Upper lobe of left lung (tissue), 6 donors: Measurements from ENCODE around the gene TTC28. TPM values are rescaled to one million over a fixed set of nuclear protein-coding genes. Genes with fewer than 3 reads are reported as not detected.

Experiments used
- ATAC-seq, 2 donors: fragments of 200-7000 bp; cut with Tn5 transposase; one replicate each; pipeline ENCODE4 v1.9.1; 2022; ENCODE audit warnings: mild to moderate bottlenecking in 2 of 2, moderate library complexity in 2 of 2; ENCODE audit not compliant: low FRiP score in 2 of 2
- DNase-seq, 2 donors: peaks; one replicate each; pipeline ENCODE4 v3.0.0-alpha.2; 2019 to 2020
- H3K27ac ChIP-seq, 4 donors: fragments of 200-600 bp; sonication (generic); one replicate each; pipeline ENCODE4 v1.5.1; 2016 to 2019
- H3K27me3 ChIP-seq, 4 donors: fragments of 200-600 bp; sonication (generic); one replicate each; pipeline ENCODE4 v1.5.1; 2017 to 2019
- H3K36me3 ChIP-seq, 4 donors: fragments of 200-600 bp; sonication (generic); one replicate each; pipeline ENCODE4 v1.5.1; 2016 to 2019
- H3K4me1 ChIP-seq, 4 donors: fragments of 200-600 bp; sonication (generic); one replicate each; pipeline ENCODE4 v1.5.1; 2018 to 2019
- H3K4me3 ChIP-seq, 4 donors: fragments of 200-600 bp; sonication (generic); one replicate each; pipeline ENCODE4 v1.5.1; 2017 to 2019; ENCODE audit warnings: mild to moderate bottlenecking in 2 of 4, moderate library complexity in 1 of 4
- H3K9me3 ChIP-seq, 4 donors: fragments of 200-600 bp; sonication (generic); one replicate each; pipeline ENCODE4 v1.5.1; 2018 to 2019
- CTCF ChIP-seq, 6 experiments: fragments of 450-650 bp in 4 of 6; fragments of 200-600 bp in 2 of 6; sonication (generic) in 2 of 6; IDR thresholded peaks; one replicate each; pipeline ENCODE4 v1.5.1; 2016 to 2019; ENCODE audit warnings: antibody characterized with exemption in 6 of 6
- EP300 ChIP-seq, 4 donors: sonication (generic); formaldehyde crosslinking; IDR thresholded peaks; one replicate each; pipeline ENCODE4 v1.5.1; 2017; ENCODE audit warnings: antibody characterized with exemption in 4 of 4, control low read depth in 2 of 4
- POLR2A ChIP-seq, 4 donors: fragments of 450-650 bp; IDR thresholded peaks; one replicate each; pipeline ENCODE4 v1.5.1; 2016 to 2017; ENCODE audit warnings: antibody characterized with exemption in 4 of 4, mild to moderate bottlenecking in 2 of 4
- POLR2AphosphoS5 ChIP-seq, 2 donors: sonication (generic); formaldehyde crosslinking; IDR thresholded peaks; one replicate each; pipeline ENCODE4 v1.5.1; 2017; ENCODE audit warnings: antibody characterized with exemption in 2 of 2
- WGBS, 2 donors: methylation state at CpG; one replicate each; pipeline ENCODE4 v1.1.5; 2017 to 2018; 5-methylcytosine and 5-hydroxymethylcytosine counted together
- total RNA-seq, 6 donors: library from RNA; depleted of rRNA in 4 of 6; stranded (reverse); fragments of >200 nt in 4 of 6; gene quantifications; one replicate each; pipeline versions ENCODE4 v1.1.0 to v1.2.1, GENCODE V29; 2016 to 2021
- donor health status: DM: no; HTN: no; CAD: no; lungs with moderate emphysema.
- donor health status: DM: no; HTN: yes; CAD: no; lungs with severe emphysema.

TTC28 gene
- total RNA-seq, 6 donors from 2014 or later, result 30.1 to 69.4 (median 41.4) TPM

- Histone ChIP-seq H3K4me3 (no peak overlapping the region), H3K4me1 (peaks cover 0 to 9% (median 1%) of the 10 kb centered on the region in 4 donors), H3K9me3 (no peaks in the 10 kb centered on the region), H3K36me3 (no peaks in the 10 kb centered on the region), H3K27ac (no peak overlapping the region), H3K27me3 (no peaks in the 10 kb centered on the region)
- DNase-seq (no peak), ATAC-seq (no peak)
- no peak for TF ChIP-seq POLR2A (IDR thresholded peaks at IDR 0.05)
- no peak for TF ChIP-seq EP300 (IDR thresholded peaks at IDR 0.05)
- TF ChIP-seq POLR2AphosphoS5 (IDR thresholded peaks at IDR 0.05), result no peak
- no peak for TF ChIP-seq CTCF (IDR thresholded peaks at IDR 0.05)
Measured at GRCh38 chr22:28341001-28341400, 338.6 kb downstream of the TTC28 start.

- no peak for DNase-seq
- TF ChIP-seq CTCF (IDR thresholded peaks at IDR 0.05) (no peak), EP300 (IDR thresholded peaks at IDR 0.05) (no peak), POLR2AphosphoS5 (IDR thresholded peaks at IDR 0.05) (no peak), POLR2A (IDR thresholded peaks at IDR 0.05) (no peak)
- Histone ChIP-seq H3K4me3 (no peak overlapping the region), H3K27me3 (no peaks in the 10 kb centered on the region), H3K27ac (no peak overlapping the region), H3K36me3 (no peaks in the 10 kb centered on the region), H3K4me1 (peaks cover 0 to 17% (median 3%) of the 10 kb centered on the region in 4 donors), H3K9me3 (no peaks in the 10 kb centered on the region)
- no peak for ATAC-seq
- 50 to 58% methylated on average over 1 of the region's 1 CpG for WGBS, 2 donors
Measured at GRCh38 chr22:28333088-28333487, 346.6 kb downstream of the TTC28 start.

GRCh38 chr22:28332410-28332809 is 347.2 kb downstream of the TTC28 start:
- WGBS, 2 donors, result 18 to 40% methylated on average over 1 of the region's 1 CpG
- no peak for DNase-seq
- no peak for ATAC-seq
- H3K27ac ChIP-seq, result no peak overlapping the region
- peaks cover 0 to 17% (median 3%) of the 10 kb centered on the region in 4 donors for H3K4me1 ChIP-seq
- no peak for TF ChIP-seq EP300 (IDR thresholded peaks at IDR 0.05)
- no peaks in the 10 kb centered on the region for H3K9me3 ChIP-seq
- no peaks in the 10 kb centered on the region for H3K27me3 ChIP-seq
- H3K4me3 ChIP-seq, result no peak overlapping the region
- H3K36me3 ChIP-seq, result no peaks in the 10 kb centered on the region

GRCh38 chr22:28331695-28332094 is 347.9 kb downstream of the TTC28 start:
- H3K4me3 ChIP-seq, result no peak overlapping the region
- H3K27me3 ChIP-seq, result no peaks in the 10 kb centered on the region
- ATAC-seq, result no peak

GRCh38 chr22:28329186-28330073 is 350.2 kb downstream of the TTC28 start:
- no peak overlapping the region for H3K4me3 ChIP-seq
- no peaks in the 10 kb centered on the region for H3K36me3 ChIP-seq
- DNase-seq (no peak), ATAC-seq (peak in 1 of 2 donors; percentile 40)
- H3K9me3 ChIP-seq, result no peaks in the 10 kb centered on the region
- no peak overlapping the region for H3K27ac ChIP-seq
- no peaks in the 10 kb centered on the region for H3K27me3 ChIP-seq
- TF ChIP-seq CTCF (IDR thresholded peaks at IDR 0.05), result no peak
- TF ChIP-seq POLR2A (IDR thresholded peaks at IDR 0.05), result no peak
- TF ChIP-seq EP300 (IDR thresholded peaks at IDR 0.05), result no peak
- TF ChIP-seq POLR2AphosphoS5 (IDR thresholded peaks at IDR 0.05), result no peak
- WGBS, 2 donors, result 57 to 67% methylated on average over 3 of the region's 3 CpGs
- H3K4me1 ChIP-seq, result peaks cover 0 to 17% (median 3%) of the 10 kb centered on the region in 4 donors

More at GRCh38 chr22:28331695-28332094, 347.9 kb downstream of the TTC28 start:
- Histone ChIP-seq H3K27ac (no peak overlapping the region), H3K9me3 (no peaks in the 10 kb centered on the region), H3K4me1 (peaks cover 0 to 17% (median 3%) of the 10 kb centered on the region in 4 donors), H3K36me3 (no peaks in the 10 kb centered on the region)
- TF ChIP-seq EP300 (IDR thresholded peaks at IDR 0.05) (no peak), POLR2AphosphoS5 (IDR thresholded peaks at IDR 0.05) (no peak), POLR2A (IDR thresholded peaks at IDR 0.05) (no peak), CTCF (IDR thresholded peaks at IDR 0.05) (no peak)
- no peak for DNase-seq
